Measurements from ENCODE around the gene PPP2R3A. TPM values are rescaled to one million over a fixed set of nuclear protein-coding genes. Genes with fewer than 3 reads are reported as not detected.

The PPP2R3A gene
- total and polyA plus RNA-seq, 2 experiments from 2014 or later = 18.3 to 43.9 TPM

DNA sequence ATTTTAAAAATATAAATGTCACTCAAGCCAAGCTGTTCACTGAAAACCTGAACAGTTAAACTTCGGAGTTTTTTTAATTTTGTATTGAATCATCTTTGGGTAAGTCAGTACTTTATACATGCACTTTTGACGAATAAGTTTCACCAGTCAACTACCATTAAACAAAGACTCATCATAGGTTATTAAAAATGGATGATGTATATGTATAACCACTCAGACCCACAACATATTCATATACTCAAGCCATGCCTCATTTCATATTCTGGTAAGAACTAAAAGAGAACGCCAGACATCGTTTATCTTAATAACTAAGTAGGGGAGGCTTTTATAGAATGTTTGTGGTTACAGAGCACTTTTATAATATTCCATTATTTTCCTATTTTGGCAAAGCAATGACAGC is 212.3 kb downstream of the PPP2R3A start:
- Histone ChIP-seq H3K27ac (no peak overlapping the region), H3K36me3 (no peaks in the 10 kb centered on the region), H3K4me1 (ENCODE audit: low read depth) (no peaks in the 10 kb centered on the region), H3K9me3 (ENCODE audit: low read depth) (no peaks in the 10 kb centered on the region), H3K4me3 (no peak overlapping the region), H3K27me3 (no peaks in the 10 kb centered on the region)
- TF ChIP-seq, protein P1, sequence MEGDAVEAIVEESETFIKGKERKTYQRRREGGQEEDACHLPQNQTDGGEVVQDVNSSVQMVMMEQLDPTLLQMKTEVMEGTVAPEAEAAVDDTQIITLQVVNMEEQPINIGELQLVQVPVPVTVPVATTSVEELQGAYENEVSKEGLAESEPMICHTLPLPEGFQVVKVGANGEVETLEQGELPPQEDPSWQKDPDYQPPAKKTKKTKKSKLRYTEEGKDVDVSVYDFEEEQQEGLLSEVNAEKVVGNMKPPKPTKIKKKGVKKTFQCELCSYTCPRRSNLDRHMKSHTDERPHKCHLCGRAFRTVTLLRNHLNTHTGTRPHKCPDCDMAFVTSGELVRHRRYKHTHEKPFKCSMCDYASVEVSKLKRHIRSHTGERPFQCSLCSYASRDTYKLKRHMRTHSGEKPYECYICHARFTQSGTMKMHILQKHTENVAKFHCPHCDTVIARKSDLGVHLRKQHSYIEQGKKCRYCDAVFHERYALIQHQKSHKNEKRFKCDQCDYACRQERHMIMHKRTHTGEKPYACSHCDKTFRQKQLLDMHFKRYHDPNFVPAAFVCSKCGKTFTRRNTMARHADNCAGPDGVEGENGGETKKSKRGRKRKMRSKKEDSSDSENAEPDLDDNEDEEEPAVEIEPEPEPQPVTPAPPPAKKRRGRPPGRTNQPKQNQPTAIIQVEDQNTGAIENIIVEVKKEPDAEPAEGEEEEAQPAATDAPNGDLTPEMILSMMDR (IDR thresholded peaks at IDR 0.05; ENCODE audit: low read depth, low read length) = no peak
- no peak for DNase-seq (ENCODE audit: low read depth in 1 of 2, low spot score in 1 of 2)

DNA sequence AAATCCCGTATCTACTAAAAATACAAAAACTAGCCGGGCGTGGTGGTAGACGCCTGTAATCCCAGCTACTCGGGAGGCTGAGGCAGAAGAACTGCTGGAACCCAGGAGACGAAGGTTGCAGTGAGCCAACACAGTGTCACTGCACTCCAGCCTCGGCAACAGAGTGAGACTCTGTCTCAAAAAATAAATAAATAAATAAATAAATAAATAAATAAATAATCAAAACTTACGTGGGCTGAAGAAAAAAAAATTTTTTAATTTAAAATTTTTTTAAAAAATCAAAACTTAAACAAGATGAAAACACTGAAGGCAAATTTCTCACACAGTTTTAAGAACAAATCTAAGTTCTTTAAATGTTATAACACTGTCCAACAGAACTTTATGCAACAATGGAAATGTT is 216.2 kb downstream of the PPP2R3A start:
- Histone ChIP-seq H3K27ac (no peak overlapping the region), H3K27me3 (no peaks in the 10 kb centered on the region), H3K9me3 (ENCODE audit: low read depth) (no peaks in the 10 kb centered on the region), H3K4me1 (ENCODE audit: low read depth) (no peaks in the 10 kb centered on the region), H3K36me3 (no peaks in the 10 kb centered on the region), H3K4me3 (no peak overlapping the region)
- no peak for DNase-seq (ENCODE audit: low read depth in 1 of 2, low spot score in 1 of 2)
- TF ChIP-seq, protein P1 (IDR thresholded peaks at IDR 0.05; ENCODE audit: low read depth, low read length) = no peak

DNA sequence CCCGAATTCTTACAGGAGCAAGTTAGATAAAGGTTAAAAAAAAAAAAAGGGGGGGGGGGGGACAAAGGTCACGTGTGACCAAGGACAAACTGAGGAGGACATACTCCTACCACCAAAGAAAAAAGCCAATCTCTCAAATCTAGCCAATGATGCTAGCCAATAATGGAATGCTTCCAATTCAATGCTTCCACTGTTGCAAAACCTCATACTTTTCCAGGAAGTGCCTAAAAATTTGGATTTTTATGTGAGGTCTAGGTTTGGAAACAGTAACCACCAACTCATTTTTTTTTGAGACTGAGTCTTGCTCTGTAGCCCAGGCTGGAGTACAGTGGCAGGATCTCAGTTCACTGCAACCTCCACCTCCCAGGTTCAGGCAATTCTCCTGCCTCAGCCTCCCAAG is 219.2 kb downstream of the PPP2R3A start:
- DNase-seq (ENCODE audit: low read depth in 1 of 2, low spot score in 1 of 2) = peak in 1 of 2 donors; percentile 64
- Histone ChIP-seq H3K27me3 (no peaks in the 10 kb centered on the region), H3K4me3 (no peak overlapping the region), H3K4me1 (ENCODE audit: low read depth) (no peaks in the 10 kb centered on the region), H3K27ac (no peak overlapping the region), H3K36me3 (no peaks in the 10 kb centered on the region), H3K9me3 (ENCODE audit: low read depth) (no peaks in the 10 kb centered on the region)
- TF ChIP-seq, protein P1 (IDR thresholded peaks at IDR 0.05; ENCODE audit: low read depth, low read length) = no peak

DNA sequence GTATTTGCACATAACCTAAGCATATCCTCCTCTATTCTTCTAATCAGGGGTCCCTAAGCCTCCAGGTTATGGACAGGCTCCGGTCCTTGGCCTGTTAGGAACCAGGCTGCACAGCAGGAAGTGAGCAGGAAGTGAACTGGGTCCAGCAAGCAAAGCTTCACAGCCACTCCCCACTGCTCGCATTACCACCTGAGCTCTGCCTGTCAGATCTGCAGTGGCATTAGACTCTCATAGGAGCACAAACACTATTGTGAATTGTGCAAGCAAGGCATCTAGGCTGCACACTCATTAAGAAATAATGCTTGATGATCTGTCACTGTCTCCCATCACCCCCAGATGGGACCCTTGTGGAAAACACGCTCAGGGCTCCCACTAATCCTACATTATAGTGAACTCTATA is 220.8 kb downstream of the PPP2R3A start:
- no peak overlapping the region for H3K27ac ChIP-seq
- H3K36me3 ChIP-seq = no peaks in the 10 kb centered on the region
- no peak for DNase-seq (ENCODE audit: low read depth in 1 of 2, low spot score in 1 of 2)
- H3K27me3 ChIP-seq = no peaks in the 10 kb centered on the region
- H3K9me3 ChIP-seq (ENCODE audit: low read depth) = no peaks in the 10 kb centered on the region
- no peak overlapping the region for H3K4me3 ChIP-seq
- TF ChIP-seq, protein P1 (IDR thresholded peaks at IDR 0.05; ENCODE audit: low read depth, low read length) = no peak
- no peaks in the 10 kb centered on the region for H3K4me1 ChIP-seq (ENCODE audit: low read depth)

DNA sequence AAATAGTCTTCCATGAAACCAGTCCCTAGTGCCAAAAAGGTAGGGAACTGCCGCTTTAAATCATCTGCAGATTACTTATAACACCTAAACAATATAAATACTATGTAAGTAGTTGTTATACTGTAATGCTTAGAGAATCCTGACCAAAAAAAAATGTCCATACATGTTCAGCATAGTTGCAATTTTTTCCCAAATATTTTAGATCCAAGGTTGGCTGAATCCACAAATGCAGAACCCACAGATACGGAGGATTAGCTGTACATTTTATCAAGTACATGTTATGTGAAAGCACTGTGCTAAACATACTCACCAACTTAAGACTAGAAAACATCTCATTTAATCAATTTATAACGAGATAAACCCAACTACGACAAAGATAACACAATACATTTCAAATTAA is 221.3 kb downstream of the PPP2R3A start:
- TF ChIP-seq, protein P1 (IDR thresholded peaks at IDR 0.05; ENCODE audit: low read depth, low read length) = no peak
- Histone ChIP-seq H3K27me3 (no peaks in the 10 kb centered on the region), H3K9me3 (ENCODE audit: low read depth) (no peaks in the 10 kb centered on the region), H3K27ac (no peak overlapping the region), H3K4me1 (ENCODE audit: low read depth) (no peaks in the 10 kb centered on the region), H3K4me3 (no peak overlapping the region), H3K36me3 (no peaks in the 10 kb centered on the region)
- peak in 1 of 2 donors; percentile 40 for DNase-seq (ENCODE audit: low read depth in 1 of 2, low spot score in 1 of 2)

DNA sequence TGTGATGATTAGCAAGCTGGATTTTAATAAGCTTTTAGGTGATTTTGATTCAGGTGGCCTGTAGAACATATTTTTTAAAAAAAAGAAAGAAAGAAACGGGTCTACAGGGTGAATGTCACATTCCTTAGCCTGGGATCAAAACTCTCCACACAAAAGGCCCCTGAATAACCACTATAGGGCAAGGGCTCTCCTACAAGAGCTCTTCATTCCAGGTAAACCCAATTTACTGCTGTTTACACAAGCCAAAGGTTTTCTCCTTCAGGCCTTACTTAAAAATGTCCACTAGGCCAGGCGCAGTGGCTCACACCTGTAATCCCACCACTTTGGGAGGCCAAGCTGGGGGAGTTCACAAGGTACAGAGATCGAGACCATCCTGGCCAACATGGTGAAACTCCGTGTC is 222.3 kb downstream of the PPP2R3A start:
- no peak for DNase-seq (ENCODE audit: low read depth in 1 of 2, low spot score in 1 of 2)
- H3K27me3 ChIP-seq = no peaks in the 10 kb centered on the region
- H3K36me3 ChIP-seq = no peaks in the 10 kb centered on the region
- no peaks in the 10 kb centered on the region for H3K9me3 ChIP-seq (ENCODE audit: low read depth)
- H3K27ac ChIP-seq = no peak overlapping the region
- H3K4me1 ChIP-seq (ENCODE audit: low read depth) = peaks cover 7% of the 10 kb centered on the region
- TF ChIP-seq, protein P1 (IDR thresholded peaks at IDR 0.05; ENCODE audit: low read depth, low read length) = no peak
- no peak overlapping the region for H3K4me3 ChIP-seq
